Calu3 (cell line): ENCODE results near the gene PTBP2. TPM values are rescaled to one million over a fixed set of nuclear protein-coding genes. Genes with fewer than 3 reads are reported as not detected.
"Not testable (repeated sequence)": the region's sequence is repeated elsewhere in the genome, so short reads cannot be mapped to it uniquely, and the experiment has no call there.

Experiments used
- BruUV-seq: library from RNA; stranded (reverse); fragments of 400-500 nt; replicated peaks from 2 replicates; lab custom pipeline; 2021; lab: Mats Ljungman, UMichigan
- CTCF ChIA-PET: fragments of 300-600 bp; sonication (Branson Sonifier 250); formaldehyde crosslinking; loops from one replicate; lab custom pipeline; 2022; ENCODE audit warnings: antibody characterized with exemption; lab: Charles Lee
- DNase-seq: peaks from one replicate; pipeline ENCODE4 v3.0.0; 2022
- H3K27ac Mint-ChIP-seq: one replicate; pipeline ENCODE4 v1.8.0; 2022; ENCODE audit warnings: mixed read lengths; ENCODE audit not compliant: unreplicated experiment
- H3K27me3 Mint-ChIP-seq: one replicate; pipeline ENCODE4 v1.8.0; 2022; ENCODE audit warnings: mixed read lengths; ENCODE audit not compliant: unreplicated experiment
- H3K36me3 Mint-ChIP-seq: one replicate; pipeline ENCODE4 v1.8.0; 2022; ENCODE audit warnings: mild to moderate bottlenecking, moderate library complexity, mixed read lengths; ENCODE audit not compliant: insufficient read depth, unreplicated experiment
- H3K4me1 Mint-ChIP-seq: one replicate; pipeline ENCODE4 v1.8.0; 2022; ENCODE audit warnings: mild to moderate bottlenecking, low read depth, mixed read lengths; ENCODE audit not compliant: unreplicated experiment
- H3K4me3 Mint-ChIP-seq: one replicate; pipeline ENCODE4 v1.8.0; 2022; ENCODE audit warnings: mild to moderate bottlenecking, low read depth, moderate library complexity, mixed read lengths; ENCODE audit not compliant: unreplicated experiment
- H3K9me3 Mint-ChIP-seq: one replicate; pipeline ENCODE4 v1.8.0; 2022; ENCODE audit warnings: low read depth, mixed read lengths; ENCODE audit not compliant: unreplicated experiment
- intact Hi-C: fragments of 100-400 bp; cut with micrococcal nuclease; formaldehyde crosslinking; loops from one replicate; pipeline ENCODE4 v1.10.0; 2022; ENCODE audit not compliant: unreplicated experiment
- total RNA-seq: library from RNA; stranded (reverse); gene quantifications from 2 replicates; pipeline ENCODE4 v1.2.3, GENCODE V29; 2022
- TF ChIP-seq, protein P1 (sequence below): fragments of 200-600 bp; IDR thresholded peaks from one replicate; pipeline ENCODE4 v1.8.0; 2022; ENCODE audit warnings: antibody characterized with exemption; ENCODE audit not compliant: unreplicated experiment

Gene PTBP2
- total RNA-seq, 1 experiment from 2014 or later: 31.0 TPM

DNA sequence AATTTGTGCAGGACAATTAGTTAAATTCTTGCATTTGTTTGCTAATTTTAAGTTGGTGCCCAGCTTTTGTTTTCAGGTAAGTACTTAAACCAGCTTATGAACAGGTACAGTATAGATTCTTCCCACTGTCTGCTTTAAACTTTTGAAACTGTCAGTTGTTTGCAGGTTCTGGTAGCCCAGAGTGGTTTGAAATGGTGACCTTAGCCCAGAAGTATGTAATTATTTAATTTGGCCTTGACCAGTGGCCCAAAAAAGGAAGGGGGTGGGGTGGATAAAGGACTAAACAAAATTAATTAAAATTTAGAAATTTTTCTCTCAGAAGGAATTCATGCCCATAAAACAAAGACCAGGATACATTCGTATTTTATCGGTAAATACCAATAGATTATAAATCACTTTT, 69.0 kb downstream of the PTBP2 start:
- Mint-ChIP-seq H3K36me3 (peaks cover 19% of the 10 kb centered on the region), H3K4me3 (no peak overlapping the region), H3K4me1 (no peaks in the 10 kb centered on the region), H3K27me3 (no peaks in the 10 kb centered on the region), H3K27ac (no peak overlapping the region), H3K9me3 (no peaks in the 10 kb centered on the region)
- intact Hi-C loops: no loop called here
- BruUV-seq: no TSS peak
- DNase-seq: no peak
- CTCF ChIA-PET: interaction anchor here (0.5 kb wide), 1 partner anchor 68 kb away, joined by 3 read pairs; no protein-coding TSS in a partner anchor
- TF ChIP-seq, protein P1, sequence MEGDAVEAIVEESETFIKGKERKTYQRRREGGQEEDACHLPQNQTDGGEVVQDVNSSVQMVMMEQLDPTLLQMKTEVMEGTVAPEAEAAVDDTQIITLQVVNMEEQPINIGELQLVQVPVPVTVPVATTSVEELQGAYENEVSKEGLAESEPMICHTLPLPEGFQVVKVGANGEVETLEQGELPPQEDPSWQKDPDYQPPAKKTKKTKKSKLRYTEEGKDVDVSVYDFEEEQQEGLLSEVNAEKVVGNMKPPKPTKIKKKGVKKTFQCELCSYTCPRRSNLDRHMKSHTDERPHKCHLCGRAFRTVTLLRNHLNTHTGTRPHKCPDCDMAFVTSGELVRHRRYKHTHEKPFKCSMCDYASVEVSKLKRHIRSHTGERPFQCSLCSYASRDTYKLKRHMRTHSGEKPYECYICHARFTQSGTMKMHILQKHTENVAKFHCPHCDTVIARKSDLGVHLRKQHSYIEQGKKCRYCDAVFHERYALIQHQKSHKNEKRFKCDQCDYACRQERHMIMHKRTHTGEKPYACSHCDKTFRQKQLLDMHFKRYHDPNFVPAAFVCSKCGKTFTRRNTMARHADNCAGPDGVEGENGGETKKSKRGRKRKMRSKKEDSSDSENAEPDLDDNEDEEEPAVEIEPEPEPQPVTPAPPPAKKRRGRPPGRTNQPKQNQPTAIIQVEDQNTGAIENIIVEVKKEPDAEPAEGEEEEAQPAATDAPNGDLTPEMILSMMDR: no peak

DNA sequence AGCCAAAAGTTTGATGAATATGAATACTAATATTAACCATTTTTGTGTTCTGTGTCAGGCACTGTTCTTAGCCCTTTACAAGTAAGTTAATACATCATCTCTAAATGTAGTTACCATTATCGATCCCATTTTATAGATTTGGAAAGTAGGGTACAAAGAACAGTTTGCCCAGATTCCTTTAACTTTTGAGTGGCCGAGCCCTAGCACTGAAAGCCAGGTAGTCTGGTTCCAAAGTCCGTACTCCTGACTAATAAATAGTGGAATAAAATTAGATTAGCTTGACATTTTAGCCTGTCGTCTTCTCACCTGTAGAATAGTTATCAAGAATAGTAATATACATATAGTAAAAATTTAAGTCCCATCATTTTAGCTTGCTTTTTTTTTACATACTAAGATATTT, 70.6 kb downstream of the PTBP2 start:
- intact Hi-C loops: no loop called here
- Mint-ChIP-seq H3K4me1 (no peaks in the 10 kb centered on the region), H3K27ac (no peak overlapping the region), H3K9me3 (no peaks in the 10 kb centered on the region), H3K36me3 (peaks cover 14% of the 10 kb centered on the region), H3K27me3 (no peaks in the 10 kb centered on the region), H3K4me3 (no peak overlapping the region)
- no peak for DNase-seq
- no TSS peak for BruUV-seq
- TF ChIP-seq, protein P1: no peak
- CTCF ChIA-PET: no interaction called here

DNA sequence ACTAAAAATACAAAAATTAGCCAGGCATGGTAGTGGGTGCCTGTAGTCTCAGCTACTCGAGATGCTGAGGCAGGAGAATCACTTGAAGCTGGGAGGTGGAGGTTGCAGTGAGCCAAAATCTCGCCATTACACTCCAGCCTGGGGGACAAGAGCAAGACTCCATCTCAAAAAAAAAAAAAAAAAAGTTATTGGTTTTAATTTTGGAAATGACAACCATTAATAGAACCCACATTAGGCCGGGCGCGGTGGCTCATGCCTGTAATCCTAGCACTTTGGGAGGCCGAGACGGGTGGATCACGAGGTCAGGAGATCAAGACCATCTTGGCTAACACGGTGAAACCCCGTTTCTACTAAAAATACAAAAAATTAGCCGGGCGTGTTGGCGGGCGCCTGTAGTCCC, 80.1 kb downstream of the PTBP2 start:
- H3K27me3 Mint-ChIP-seq, intact Hi-C loops, H3K27ac Mint-ChIP-seq, H3K9me3 Mint-ChIP-seq, H3K4me3 Mint-ChIP-seq, BruUV-seq, DNase-seq, H3K4me1 Mint-ChIP-seq: not testable (repeated sequence)
- peaks cover 34% of the 10 kb centered on the region for H3K36me3 Mint-ChIP-seq
- CTCF ChIA-PET: interaction anchor here (0.7 kb wide), 1 partner anchor 193 kb away, joined by 4 read pairs; no protein-coding TSS in a partner anchor

DNA sequence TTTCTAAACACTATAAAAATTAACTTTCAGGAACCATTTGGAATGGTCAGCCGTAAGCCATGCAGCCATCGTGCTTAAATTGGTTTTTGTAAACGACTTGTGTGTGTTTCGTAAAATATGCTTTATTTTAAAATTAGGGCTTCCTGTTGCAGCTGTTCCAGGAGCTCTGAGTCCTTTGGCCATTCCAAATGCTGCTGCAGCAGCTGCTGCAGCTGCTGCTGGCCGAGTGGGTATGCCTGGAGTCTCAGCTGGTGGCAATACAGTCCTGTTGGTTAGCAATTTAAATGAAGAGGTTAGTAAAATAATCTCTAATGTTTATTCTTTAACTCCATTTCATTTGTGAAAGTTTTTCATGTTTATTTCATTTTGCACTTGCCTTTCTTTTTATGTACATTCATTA, 83.1 kb downstream of the PTBP2 start:
- Mint-ChIP-seq H3K27ac (no peak overlapping the region), H3K4me3 (no peak overlapping the region), H3K9me3 (no peaks in the 10 kb centered on the region), H3K4me1 (no peaks in the 10 kb centered on the region), H3K27me3 (no peaks in the 10 kb centered on the region), H3K36me3 (peaks cover 29% of the 10 kb centered on the region)
- CTCF ChIA-PET: no interaction called here
- no peak for DNase-seq
- intact Hi-C loops: no loop called here
- no TSS peak for BruUV-seq
- TF ChIP-seq, protein P1: no peak

DNA sequence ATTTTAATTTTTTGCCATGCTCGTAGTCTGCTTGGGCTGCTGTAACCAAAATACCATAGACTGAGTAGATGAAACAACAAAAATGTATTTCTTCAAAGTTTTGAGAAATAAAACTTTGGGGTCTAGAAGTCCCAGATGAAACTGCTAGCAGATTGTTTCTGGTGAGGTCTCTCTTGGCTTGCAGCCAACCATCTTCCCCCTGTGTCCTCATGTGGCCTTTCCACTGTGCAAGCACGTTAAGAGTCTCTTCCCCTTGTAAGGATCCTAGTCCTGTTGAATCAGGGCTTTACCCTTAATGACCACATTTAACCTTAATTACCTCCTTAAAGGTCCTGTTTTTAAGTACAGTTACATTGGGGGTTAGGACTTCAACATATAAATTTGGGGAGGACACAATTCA, 86.6 kb downstream of the PTBP2 start:
- no peaks in the 10 kb centered on the region for H3K9me3 Mint-ChIP-seq
- no peak overlapping the region for H3K27ac Mint-ChIP-seq
- CTCF ChIA-PET: no interaction called here
- BruUV-seq: no TSS peak
- peaks cover 21% of the 10 kb centered on the region for H3K36me3 Mint-ChIP-seq
- no peaks in the 10 kb centered on the region for H3K4me1 Mint-ChIP-seq
- no peaks in the 10 kb centered on the region for H3K27me3 Mint-ChIP-seq
- intact Hi-C loops: no loop called here
- H3K4me3 Mint-ChIP-seq: no peak overlapping the region
- DNase-seq: no peak
- TF ChIP-seq, protein P1: no peak
